Kidney epithelial cell (primary cell): ENCODE data around the gene PIK3AP1. TPM values are rescaled to one million over a fixed set of nuclear protein-coding genes. Genes with fewer than 3 reads are reported as not detected.

Experiments used
- DNase-seq: peaks from one replicate; pipeline ENCODE4 v3.0.0-alpha.2; 2010; ENCODE audit warnings: low read depth
- H3K27me3 ChIP-seq: 2 replicates; pipeline ENCODE4 v1.6.0; 2011; ENCODE audit warnings: low read length; ENCODE audit not compliant: control insufficient read depth, insufficient read depth
- H3K36me3 ChIP-seq: 2 replicates; pipeline ENCODE4 v1.5.1; 2011; ENCODE audit warnings: low read length; ENCODE audit not compliant: control insufficient read depth, insufficient read depth
- H3K4me3 ChIP-seq: 2 replicates; pipeline ENCODE4 v1.5.1; 2011; ENCODE audit warnings: low read depth, mild to moderate bottlenecking, control low read depth, low read length
- total RNA-seq: library from RNA; depleted of rRNA; stranded (reverse); fragments of >200 nt; gene quantifications from 2 replicates; pipeline ENCODE4 v1.2.3, GENCODE V29; 2015
- TF ChIP-seq, protein P1 (sequence below): IDR thresholded peaks from 2 replicates; pipeline ENCODE4 v1.5.1; 2011; ENCODE audit warnings: mild to moderate bottlenecking, moderate library complexity, low read length, control low read depth, inconsistent platforms; ENCODE audit not compliant: insufficient read depth, poor library complexity, severe bottlenecking

The PIK3AP1 gene
- total RNA-seq, 1 donor from 2014 or later = 8.9 TPM

DNA sequence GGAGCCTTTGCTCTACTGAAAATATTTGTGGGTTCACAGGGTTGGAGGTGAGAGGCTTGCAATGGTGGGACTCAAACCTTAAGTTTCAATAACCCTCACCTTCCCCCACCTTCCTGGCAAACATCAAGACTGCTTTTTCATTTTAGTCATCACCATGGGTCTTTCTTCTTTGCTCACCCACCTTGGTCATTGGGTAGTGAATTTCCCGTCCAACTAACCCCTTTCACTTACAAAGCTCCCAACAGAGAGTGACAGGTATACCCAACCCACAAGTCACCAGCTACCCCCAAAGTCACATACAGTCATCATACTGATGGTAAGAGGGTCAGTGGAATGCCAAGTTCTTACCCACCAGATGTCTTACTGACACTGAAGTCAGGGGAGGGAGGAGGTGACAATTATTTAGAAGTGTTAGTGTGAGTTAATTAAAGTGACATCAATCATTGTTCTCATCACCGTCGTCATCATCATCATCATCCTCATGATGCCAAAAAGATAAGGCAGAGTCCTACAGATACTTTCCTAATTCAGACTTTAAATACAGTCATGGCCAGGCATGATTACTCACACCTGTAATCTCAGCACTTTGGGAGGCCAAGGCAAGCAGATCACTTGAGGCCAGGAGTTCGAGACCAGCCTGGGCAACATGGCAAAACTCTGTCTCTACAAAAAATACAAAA lies 49.0 kb downstream of the PIK3AP1 start:
- DNase-seq = no peak
- Histone ChIP-seq H3K36me3 (no peaks in the 10 kb centered on the region), H3K27me3 (no peaks in the 10 kb centered on the region), H3K4me3 (no peak overlapping the region)
- TF ChIP-seq, protein P1, sequence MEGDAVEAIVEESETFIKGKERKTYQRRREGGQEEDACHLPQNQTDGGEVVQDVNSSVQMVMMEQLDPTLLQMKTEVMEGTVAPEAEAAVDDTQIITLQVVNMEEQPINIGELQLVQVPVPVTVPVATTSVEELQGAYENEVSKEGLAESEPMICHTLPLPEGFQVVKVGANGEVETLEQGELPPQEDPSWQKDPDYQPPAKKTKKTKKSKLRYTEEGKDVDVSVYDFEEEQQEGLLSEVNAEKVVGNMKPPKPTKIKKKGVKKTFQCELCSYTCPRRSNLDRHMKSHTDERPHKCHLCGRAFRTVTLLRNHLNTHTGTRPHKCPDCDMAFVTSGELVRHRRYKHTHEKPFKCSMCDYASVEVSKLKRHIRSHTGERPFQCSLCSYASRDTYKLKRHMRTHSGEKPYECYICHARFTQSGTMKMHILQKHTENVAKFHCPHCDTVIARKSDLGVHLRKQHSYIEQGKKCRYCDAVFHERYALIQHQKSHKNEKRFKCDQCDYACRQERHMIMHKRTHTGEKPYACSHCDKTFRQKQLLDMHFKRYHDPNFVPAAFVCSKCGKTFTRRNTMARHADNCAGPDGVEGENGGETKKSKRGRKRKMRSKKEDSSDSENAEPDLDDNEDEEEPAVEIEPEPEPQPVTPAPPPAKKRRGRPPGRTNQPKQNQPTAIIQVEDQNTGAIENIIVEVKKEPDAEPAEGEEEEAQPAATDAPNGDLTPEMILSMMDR = no peak

DNA sequence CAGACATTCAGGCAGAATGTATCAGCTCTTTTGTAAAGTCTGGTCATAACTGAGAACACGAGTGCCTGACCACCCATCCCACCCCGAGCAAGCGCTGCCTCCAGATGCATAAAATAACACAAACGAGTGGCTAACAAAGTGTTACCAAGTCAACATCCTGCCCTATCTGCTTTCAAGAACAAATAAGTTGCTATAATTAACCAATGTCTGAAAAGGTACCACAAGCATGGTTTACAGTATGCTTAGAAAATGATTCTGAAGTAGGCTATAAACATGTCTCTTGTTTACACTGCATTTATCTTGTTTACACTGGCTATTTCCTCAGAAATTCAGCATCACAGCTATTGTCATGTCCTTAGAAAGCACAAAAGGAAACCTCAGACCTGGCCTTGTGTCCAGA lies 49.5 kb downstream of the PIK3AP1 start:
- Histone ChIP-seq H3K4me3 (no peak overlapping the region), H3K27me3 (no peaks in the 10 kb centered on the region), H3K36me3 (no peaks in the 10 kb centered on the region)
- DNase-seq = no peak
- TF ChIP-seq, protein P1 = no peak

DNA sequence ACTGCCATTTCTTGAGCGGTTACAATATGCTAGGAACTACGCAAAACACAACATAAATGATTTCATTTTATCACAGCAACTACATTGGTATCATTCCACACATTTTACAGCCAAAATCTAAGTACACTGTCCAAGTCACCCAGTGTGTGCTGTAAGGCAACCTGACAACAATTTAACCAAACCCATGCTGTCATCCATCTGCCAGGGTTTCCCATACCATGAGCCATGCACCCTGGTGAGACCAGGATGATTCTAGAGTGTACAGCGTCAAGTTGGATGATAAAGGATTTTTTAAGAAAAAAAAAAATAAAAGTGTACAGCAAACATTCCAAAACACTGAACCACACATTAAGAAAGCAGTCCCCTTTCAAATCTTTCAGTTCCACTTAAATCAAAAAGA lies 52.9 kb downstream of the PIK3AP1 start:
- no peak overlapping the region for H3K4me3 ChIP-seq
- TF ChIP-seq, protein P1 = no peak
- H3K36me3 ChIP-seq = no peaks in the 10 kb centered on the region
- no peaks in the 10 kb centered on the region for H3K27me3 ChIP-seq
- DNase-seq = no peak

DNA sequence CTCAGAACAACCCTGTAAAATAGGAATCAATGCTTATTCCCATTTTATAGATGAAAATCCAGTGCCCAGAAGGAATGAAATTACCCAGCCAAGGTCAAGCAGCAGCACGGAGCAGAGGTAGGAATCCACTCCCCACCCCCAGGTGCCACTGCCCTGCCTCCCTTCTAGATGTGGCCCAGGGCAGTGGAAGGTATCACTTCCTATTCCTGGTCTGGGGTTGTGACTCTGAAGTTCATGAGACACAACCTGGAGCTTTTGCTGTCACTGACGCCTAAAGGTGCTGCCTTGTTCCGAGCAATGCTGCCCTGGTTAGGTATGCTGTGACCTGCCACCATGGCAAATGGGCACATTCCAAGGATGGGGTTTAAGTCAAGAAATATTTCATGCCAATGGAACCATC lies 53.6 kb downstream of the PIK3AP1 start:
- Histone ChIP-seq H3K4me3 (no peak overlapping the region), H3K27me3 (no peaks in the 10 kb centered on the region), H3K36me3 (no peaks in the 10 kb centered on the region)
- DNase-seq = no peak
- TF ChIP-seq, protein P1 = no peak

DNA sequence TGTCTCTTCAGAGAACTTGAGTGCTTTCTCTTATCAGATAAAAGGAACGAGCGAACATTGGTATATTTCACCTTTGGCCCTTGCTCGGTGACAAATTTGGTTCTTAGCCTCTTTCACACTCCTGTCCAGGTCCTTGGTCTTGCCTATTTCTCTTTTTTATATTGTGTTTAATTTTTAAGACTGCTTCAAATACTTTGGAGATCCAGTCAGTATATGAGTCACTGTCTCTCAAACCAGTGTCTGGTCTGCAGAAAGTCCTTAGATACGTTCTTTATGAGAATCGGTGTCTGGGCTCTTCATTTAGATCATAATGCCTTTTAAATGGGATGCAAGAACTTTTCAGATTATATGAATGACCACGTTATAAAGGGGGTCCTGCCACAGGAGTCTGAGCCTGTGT lies 55.0 kb downstream of the PIK3AP1 start:
- no peaks in the 10 kb centered on the region for H3K27me3 ChIP-seq

More for the DNA sequence above, 55.0 kb downstream of the PIK3AP1 start:
- Histone ChIP-seq H3K4me3 (no peak overlapping the region), H3K36me3 (no peaks in the 10 kb centered on the region)
- TF ChIP-seq, protein P1 = no peak
- DNase-seq = no peak
